HG03442 (cell line): ENCODE results near the gene ZNF71.
"Not testable (repeated sequence)": the region's sequence is repeated elsewhere in the genome, so short reads cannot be mapped to it uniquely, and the experiment has no call there.

Source experiments
- ATAC-seq: cut with Tn5 transposase; IDR thresholded peaks from one replicate; pipeline ENCODE4 v1.9.1; 2021; ENCODE audit warnings: mild to moderate bottlenecking, moderate library complexity; ENCODE audit not compliant: unreplicated experiment

ZNF71 gene

GRCh38 chr19:56619121-56619520 lies 24.0 kb downstream of the ZNF71 start:
- no peak for ATAC-seq

GRCh38 chr19:56622374-56622773 lies 27.3 kb downstream of the ZNF71 start:
- ATAC-seq = no peak

- ATAC-seq = no peak
Observed at GRCh38 chr19:56623006-56623405, 27.9 kb downstream of the ZNF71 start.

GRCh38 chr19:56625708-56626107 lies 30.6 kb downstream of the ZNF71 start:
- no peak for ATAC-seq

GRCh38 chr19:56633021-56633420 lies 37.9 kb downstream of the ZNF71 start:
- no peak for ATAC-seq

- ATAC-seq = no peak
Observed at GRCh38 chr19:56637976-56638555, 43.0 kb downstream of the ZNF71 start.

- no peak for ATAC-seq
Observed at GRCh38 chr19:56639217-56639616, 44.1 kb downstream of the ZNF71 start.

GRCh38 chr19:56642711-56643459 lies 47.8 kb downstream of the ZNF71 start, which contains the start of gene SMIM17:
Gene SMIM17, plus strand, starts transcription at chr19:56643159. Its CDS starts 2,509 bp downstream, at chr19:56645668.
- no peak for ATAC-seq

- no peak for ATAC-seq
Observed at GRCh38 chr19:56643460-56643955, 48.4 kb downstream of the ZNF71 start.

GRCh38 chr19:56654151-56654550 lies 59.0 kb downstream of the ZNF71 start:
- ATAC-seq = no peak

GRCh38 chr19:56660381-56661107 lies 65.4 kb downstream of the ZNF71 start:
- no peak for ATAC-seq

GRCh38 chr19:56661248-56661647 lies 66.1 kb downstream of the ZNF71 start:
- no peak for ATAC-seq

GRCh38 chr19:56663931-56664500 lies 68.9 kb downstream of the ZNF71 start:
- no peak for ATAC-seq

- ATAC-seq = no peak
Observed at GRCh38 chr19:56664511-56664910, 69.4 kb downstream of the ZNF71 start.

- no peak for ATAC-seq
Observed at GRCh38 chr19:56667311-56667870, 72.3 kb downstream of the ZNF71 start.

GRCh38 chr19:56668676-56669075 lies 73.6 kb downstream of the ZNF71 start:
- ATAC-seq = no peak

- no peak for ATAC-seq
Observed at GRCh38 chr19:56670401-56670960, 75.4 kb downstream of the ZNF71 start.

GRCh38 chr19:56670961-56671612 lies 76.0 kb downstream of the ZNF71 start:
- ATAC-seq = no peak

- ATAC-seq = no peak
Observed at GRCh38 chr19:56671613-56671994, 76.5 kb downstream of the ZNF71 start, which contains the start of gene ZNF835. Gene ZNF835, minus strand, starts transcription at chr19:56671757. Its CDS starts 6,559 bp downstream, at chr19:56665198.

GRCh38 chr19:56672610-56673009 lies 77.5 kb downstream of the ZNF71 start:
- not testable (repeated sequence) for ATAC-seq
